GM12865 (cell line): ENCODE results near the gene QDPR.

ENCODE experiments used
- DNase-seq: peaks from one replicate; pipeline ENCODE4 v3.0.0; 2010; ENCODE audit warnings: low read depth
- H3K4me3 ChIP-seq: 2 replicates; pipeline ENCODE4 v1.5.1; 2011; ENCODE audit warnings: mild to moderate bottlenecking, low read depth, low read length, control low read depth
- CTCF ChIP-seq: IDR thresholded peaks from 2 replicates; pipeline ENCODE4 v1.5.1; 2011; ENCODE audit warnings: low read length, control low read depth, low read depth, inconsistent platforms; ENCODE audit not compliant: insufficient read depth; ENCODE audit errors: missing control alignments

QDPR gene

GRCh38 chr4:17556498-17556897, 44.6 kb upstream of the QDPR start:
- TF ChIP-seq CTCF = no peak
- H3K4me3 ChIP-seq = no peak overlapping the region
- DNase-seq = no peak

- TF ChIP-seq CTCF = no peak
- no peak overlapping the region for H3K4me3 ChIP-seq
- DNase-seq = no peak
Measured at GRCh38 chr4:17554568-17554967, 42.7 kb upstream of the QDPR start.

- DNase-seq = peak; percentile 37
- no peak overlapping the region for H3K4me3 ChIP-seq
- TF ChIP-seq CTCF = no peak
Measured at GRCh38 chr4:17552427-17552826, 40.5 kb upstream of the QDPR start.

GRCh38 chr4:17550549-17550948, 38.7 kb upstream of the QDPR start:
- no peak for DNase-seq
- no peak for TF ChIP-seq CTCF
- no peak overlapping the region for H3K4me3 ChIP-seq

- no peak overlapping the region for H3K4me3 ChIP-seq
- DNase-seq = no peak
- no peak for TF ChIP-seq CTCF
Measured at GRCh38 chr4:17546678-17547077, 34.8 kb upstream of the QDPR start.

GRCh38 chr4:17546222-17546621, 34.3 kb upstream of the QDPR start:
- no peak for DNase-seq
- no peak for TF ChIP-seq CTCF
- H3K4me3 ChIP-seq = no peak overlapping the region

- no peak for DNase-seq
- no peak overlapping the region for H3K4me3 ChIP-seq
- TF ChIP-seq CTCF = no peak
Measured at GRCh38 chr4:17545374-17546140, 33.7 kb upstream of the QDPR start.
